CD4-positive, CD25-positive, alpha-beta regulatory T cell (primary cell): Measurements from ENCODE around the gene SLC2A13. TPM values are rescaled to one million over a fixed set of nuclear protein-coding genes. Genes with fewer than 3 reads are reported as not detected.
A peak's percentile ranks its signal among the peaks of the same experiment; 100 is the strongest.

ENCODE experiments used
- ATAC-seq, 2 donors: fragments of 150-1000 bp; cut with Tn5 transposase; one replicate each; pipeline ENCODE4 v1.10.0; 2021; ENCODE audit warnings: low read depth in 2 of 2, moderate number of reproducible peaks in 2 of 2, moderate library complexity in 1 of 2
- DNase-seq, 3 donors: peaks; one replicate each; pipeline versions ENCODE4 v3.0.0 to v3.0.0-alpha.2; 2012 to 2022; ENCODE audit warnings: mixed read lengths in 1 of 3
- H3K27ac ChIP-seq: one replicate; pipeline ENCODE4 v1.7.0; 2013; ENCODE audit warnings: mild to moderate bottlenecking, low read length; ENCODE audit not compliant: insufficient read depth, poor library complexity, severe bottlenecking
- H3K27me3 ChIP-seq: one replicate; pipeline ENCODE4 v1.7.0; 2013; ENCODE audit warnings: low read length; ENCODE audit not compliant: control insufficient read depth, insufficient read depth
- H3K36me3 ChIP-seq: one replicate; pipeline ENCODE4 v1.7.0; 2013; ENCODE audit warnings: mild to moderate bottlenecking, low read length, moderate library complexity; ENCODE audit not compliant: control insufficient read depth, insufficient read depth
- H3K4me1 ChIP-seq: 2 replicates; pipeline ENCODE4 v1.7.0; 2013; ENCODE audit warnings: mild to moderate bottlenecking, low read length; ENCODE audit not compliant: insufficient read depth, control insufficient read depth, poor library complexity, severe bottlenecking
- H3K4me3 ChIP-seq: one replicate; pipeline ENCODE4 v1.7.0; 2013; ENCODE audit warnings: low read depth, mild to moderate bottlenecking, low read length, moderate library complexity
- H3K9me3 ChIP-seq, 2 experiments: 1 replicate in 1 of 2; 2 replicates in 1 of 2; pipeline ENCODE4 v1.7.0; 2013; ENCODE audit warnings: low read length in 2 of 2, mild to moderate bottlenecking in 1 of 2, moderate library complexity in 1 of 2; ENCODE audit not compliant: control insufficient read depth in 2 of 2
- H3K27ac Mint-ChIP-seq, 3 donors: one replicate each; pipeline ENCODE4 v1.8.0; 2020 to 2022; ENCODE audit warnings: mild to moderate bottlenecking in 3 of 3, mixed read lengths in 3 of 3, moderate library complexity in 2 of 3
- H3K27me3 Mint-ChIP-seq: one replicate; pipeline ENCODE4 v1.8.0; 2022; ENCODE audit warnings: mild to moderate bottlenecking, mixed read lengths
- H3K36me3 Mint-ChIP-seq: one replicate; pipeline ENCODE4 v1.8.0; 2020; ENCODE audit warnings: mixed read lengths
- H3K4me1 Mint-ChIP-seq, 4 donors: one replicate each; pipeline ENCODE4 v1.8.0; 2020 to 2022; ENCODE audit warnings: mixed read lengths in 4 of 4, mild to moderate bottlenecking in 1 of 4
- H3K4me3 Mint-ChIP-seq, 4 donors: one replicate each; pipeline ENCODE4 v1.8.0; 2020 to 2022; ENCODE audit warnings: mild to moderate bottlenecking in 4 of 4, mixed read lengths in 4 of 4, moderate library complexity in 3 of 4
- H3K9me3 Mint-ChIP-seq, 7 donors: one replicate each; pipeline ENCODE4 v1.8.0; 2020 to 2022; ENCODE audit warnings: mixed read lengths in 7 of 7, mild to moderate bottlenecking in 3 of 7, moderate library complexity in 2 of 7
- polyA plus RNA-seq, 4 donors: library from polyadenylated mRNA; unstranded; fragments of 300-500 nt; fragmentation: Illumina TruSeq; gene quantifications; one replicate each; pipeline ENCODE4 v1.2.3, GENCODE V29; 2021
- total RNA-seq: library from RNA; stranded (reverse); gene quantifications from one replicate; pipeline ENCODE4 v1.2.3, GENCODE V29; 2022

Gene SLC2A13
- total RNA-seq (4.4 TPM), polyA plus RNA-seq (1 to 10 TPM in 3 of 4 donors, under 1 TPM in 1; 0.96 to 2.0 (median 1.8) TPM)

DNA sequence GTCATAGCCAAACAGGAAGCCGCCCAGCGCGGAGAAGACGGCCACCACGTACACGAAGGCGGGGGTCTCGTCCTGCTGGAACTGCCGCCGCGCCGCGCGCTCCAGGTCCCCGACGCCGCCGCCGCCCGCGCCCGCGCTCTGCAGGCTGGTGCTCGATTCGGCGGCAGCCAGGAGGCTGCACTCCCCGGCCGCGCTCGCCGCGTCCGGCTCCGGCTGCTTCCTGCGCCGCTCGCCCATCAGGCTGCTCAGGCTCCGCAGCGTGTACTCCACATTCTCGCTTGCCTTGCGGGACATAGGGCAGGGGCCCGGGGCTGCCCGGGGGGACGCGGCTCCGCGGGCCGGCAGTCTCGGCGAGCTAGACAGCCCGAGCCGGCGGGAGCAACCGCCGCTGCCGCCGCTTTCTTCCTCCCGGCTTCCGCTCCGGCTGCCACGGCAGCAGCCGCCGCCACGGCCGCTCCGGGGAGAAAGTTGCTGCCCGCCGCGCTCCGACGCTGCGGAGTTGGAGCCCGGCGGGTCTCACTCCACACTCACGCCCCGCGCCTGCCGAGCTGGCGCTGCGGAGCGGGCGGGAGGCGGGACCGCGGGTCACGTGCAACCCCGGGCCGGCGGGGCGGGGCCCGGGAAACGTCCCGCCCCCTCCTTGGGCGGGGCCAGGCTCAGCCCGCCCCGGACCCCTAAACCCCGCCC lies at the start of gene SLC2A13:
Gene SLC2A13, minus strand, starts transcription at position 567 of the 687 bp plus-strand sequence. Its CDS starts 273 bp downstream, at position 294.
- H3K27ac Mint-ChIP-seq = peak within 1 kb of the TSS; percentile 67 to 86 (median 82)
- peaks cover 0 to 2% (median 0%) of the 10 kb centered on the region in 7 donors for H3K9me3 Mint-ChIP-seq
- peaks cover 23% of the 10 kb centered on the region for H3K4me1 ChIP-seq
- peaks cover 24 to 50% (median 37%) of the 10 kb centered on the region in 4 donors for H3K4me1 Mint-ChIP-seq
- ATAC-seq (peak; percentile 86), DNase-seq (peak; percentile 70 to 77 (median 75))
- peak within 1 kb of the TSS; percentile 55 for H3K27ac ChIP-seq
- H3K27me3 Mint-ChIP-seq = peaks cover 33% of the 10 kb centered on the region
- H3K27me3 ChIP-seq = peaks cover 6% of the 10 kb centered on the region
- H3K4me3 Mint-ChIP-seq = peak within 1 kb of the TSS; percentile 89 to 93 (median 92)
- no peaks in the 10 kb centered on the region for H3K36me3 Mint-ChIP-seq
- H3K9me3 ChIP-seq = no peaks in the 10 kb centered on the region
- peak within 1 kb of the TSS; percentile 95 for H3K4me3 ChIP-seq
- no peaks in the 10 kb centered on the region for H3K36me3 ChIP-seq

DNA sequence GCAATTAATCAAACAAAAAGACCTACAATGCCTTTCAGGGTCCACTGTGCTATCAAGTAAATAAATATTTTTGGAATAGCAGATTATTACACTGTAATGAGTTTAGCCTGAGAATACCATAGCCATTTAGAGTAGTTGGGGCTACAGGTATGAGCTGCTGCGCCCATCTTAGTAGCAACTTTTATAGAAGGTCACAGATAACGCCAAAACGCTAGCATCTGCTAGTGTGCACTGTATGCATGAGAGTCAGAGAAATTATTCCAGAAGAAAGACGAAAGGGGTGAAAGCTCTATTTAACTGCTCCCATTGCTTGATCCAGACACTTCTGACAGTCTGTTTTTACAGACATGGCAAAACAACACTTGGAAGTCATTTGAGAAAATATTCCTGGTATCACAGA lies 48.5 kb upstream of the SLC2A13 start:
- ATAC-seq = no peak

DNA sequence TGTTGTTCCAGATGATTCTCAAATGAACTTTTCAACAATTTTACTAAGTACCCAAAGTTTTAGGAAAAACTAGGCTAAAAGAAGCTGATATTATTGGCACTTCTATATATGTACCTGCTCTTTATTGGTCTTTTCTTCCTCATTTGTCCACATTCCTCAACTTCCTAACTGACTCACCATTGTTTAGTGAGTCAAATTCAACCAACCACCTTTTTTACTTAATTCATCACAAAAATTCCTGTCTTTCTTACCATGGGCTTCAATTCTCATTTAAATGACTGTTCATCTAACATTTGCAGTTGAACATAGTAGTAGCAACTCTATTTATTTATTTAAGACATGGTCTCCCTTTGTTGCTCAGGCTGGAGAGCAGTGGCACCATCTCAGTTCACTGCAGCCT lies 47.6 kb upstream of the SLC2A13 start:
- ATAC-seq = no peak
- Histone ChIP-seq H3K9me3 (no peaks in the 10 kb centered on the region), H3K27ac (no peak overlapping the region), H3K36me3 (no peaks in the 10 kb centered on the region), H3K4me1 (no peaks in the 10 kb centered on the region), H3K27me3 (no peaks in the 10 kb centered on the region), H3K4me3 (no peak overlapping the region)
- H3K4me3 Mint-ChIP-seq = no peak overlapping the region
- DNase-seq = no peak
- no peak overlapping the region for H3K27ac Mint-ChIP-seq
- peaks cover 24% of the 10 kb centered on the region for H3K27me3 Mint-ChIP-seq
- H3K4me1 Mint-ChIP-seq = no peaks in the 10 kb centered on the region
- H3K36me3 Mint-ChIP-seq = no peaks in the 10 kb centered on the region
- H3K9me3 Mint-ChIP-seq = no peaks in the 10 kb centered on the region

More for the DNA sequence above, 48.5 kb upstream of the SLC2A13 start:
- DNase-seq = no peak
- no peaks in the 10 kb centered on the region for H3K27me3 ChIP-seq
- H3K36me3 ChIP-seq = no peaks in the 10 kb centered on the region
- Mint-ChIP-seq H3K36me3 (no peaks in the 10 kb centered on the region), H3K4me3 (no peak overlapping the region), H3K9me3 (no peaks in the 10 kb centered on the region), H3K27ac (no peak overlapping the region), H3K4me1 (no peaks in the 10 kb centered on the region), H3K27me3 (peaks cover 28% of the 10 kb centered on the region)
- no peak overlapping the region for H3K4me3 ChIP-seq
- no peaks in the 10 kb centered on the region for H3K4me1 ChIP-seq
- H3K9me3 ChIP-seq = no peaks in the 10 kb centered on the region
- no peak overlapping the region for H3K27ac ChIP-seq

DNA sequence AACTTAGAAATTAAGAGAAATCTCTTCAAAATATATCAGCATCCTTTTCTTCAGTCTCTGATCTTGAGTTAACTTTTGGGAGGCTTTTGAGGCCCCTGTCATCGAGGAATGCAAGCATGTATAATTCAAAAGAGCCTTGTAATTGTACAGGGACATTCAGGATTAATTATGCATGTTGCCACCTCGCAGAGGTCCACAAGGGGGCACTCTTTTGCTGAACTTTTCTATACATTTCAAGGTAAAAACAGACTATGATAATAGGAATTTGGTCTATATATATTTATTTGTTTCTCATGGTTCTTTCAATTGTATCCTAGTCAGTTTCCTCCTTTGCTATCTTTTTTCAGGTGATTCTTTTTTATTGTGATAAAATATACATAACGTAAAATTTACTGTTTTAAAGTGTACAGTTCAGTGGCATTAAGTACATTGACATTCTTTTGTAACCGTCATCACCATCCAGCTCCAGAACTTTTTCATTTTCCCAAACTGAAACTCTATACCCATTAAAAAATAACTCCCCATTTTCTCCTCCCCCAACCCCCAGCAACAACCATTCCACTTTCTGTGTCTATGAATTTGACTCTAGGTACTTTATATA lies 47.0 kb upstream of the SLC2A13 start:
- DNase-seq (peak; percentile 5 to 53 (median 21)), ATAC-seq (peak in 1 of 2 donors; percentile 59)
- Histone ChIP-seq H3K9me3 (no peaks in the 10 kb centered on the region), H3K4me3 (no peak overlapping the region), H3K4me1 (no peaks in the 10 kb centered on the region), H3K27me3 (no peaks in the 10 kb centered on the region), H3K27ac (no peak overlapping the region), H3K36me3 (no peaks in the 10 kb centered on the region)
- peaks cover 24% of the 10 kb centered on the region for H3K27me3 Mint-ChIP-seq
- H3K27ac Mint-ChIP-seq = no peak overlapping the region
- no peaks in the 10 kb centered on the region for H3K4me1 Mint-ChIP-seq
- no peaks in the 10 kb centered on the region for H3K36me3 Mint-ChIP-seq
- no peak overlapping the region for H3K4me3 Mint-ChIP-seq
- H3K9me3 Mint-ChIP-seq = no peaks in the 10 kb centered on the region

DNA sequence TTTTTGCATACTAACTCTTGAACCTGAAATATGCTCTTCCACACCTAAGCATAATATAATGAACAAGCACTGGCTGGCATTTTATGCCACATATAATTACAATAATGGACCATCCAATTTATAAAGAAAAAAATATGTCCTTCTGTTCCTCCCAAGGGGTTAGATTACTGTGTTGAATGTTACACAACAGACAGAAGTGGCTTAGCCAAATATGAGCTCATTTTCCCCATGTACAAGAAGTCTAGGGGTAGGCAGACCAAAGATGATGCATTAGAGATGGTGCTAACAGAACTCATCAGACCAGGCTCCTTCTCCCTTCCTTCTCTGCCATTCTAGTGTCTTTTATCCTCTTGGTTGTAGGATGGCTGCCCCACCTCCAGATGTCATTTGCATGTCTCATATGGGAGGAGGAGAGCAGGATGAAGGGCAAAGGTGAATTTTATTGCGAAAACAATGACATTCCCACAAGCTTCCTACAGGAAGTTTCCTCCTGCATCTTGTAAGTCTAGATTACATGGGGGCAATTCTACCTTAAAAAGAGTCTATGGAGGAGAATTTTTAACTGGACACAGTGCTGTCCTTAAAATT lies 43.9 kb upstream of the SLC2A13 start:
- Mint-ChIP-seq H3K4me1 (no peaks in the 10 kb centered on the region), H3K4me3 (no peak overlapping the region), H3K9me3 (no peaks in the 10 kb centered on the region), H3K27me3 (peaks cover 20% of the 10 kb centered on the region), H3K27ac (no peak overlapping the region), H3K36me3 (no peaks in the 10 kb centered on the region)
- Histone ChIP-seq H3K4me1 (no peaks in the 10 kb centered on the region), H3K4me3 (no peak overlapping the region), H3K36me3 (no peaks in the 10 kb centered on the region), H3K27me3 (no peaks in the 10 kb centered on the region), H3K9me3 (no peaks in the 10 kb centered on the region), H3K27ac (no peak overlapping the region)
- no peak for DNase-seq
- peak in 1 of 2 donors; percentile 17 for ATAC-seq

DNA sequence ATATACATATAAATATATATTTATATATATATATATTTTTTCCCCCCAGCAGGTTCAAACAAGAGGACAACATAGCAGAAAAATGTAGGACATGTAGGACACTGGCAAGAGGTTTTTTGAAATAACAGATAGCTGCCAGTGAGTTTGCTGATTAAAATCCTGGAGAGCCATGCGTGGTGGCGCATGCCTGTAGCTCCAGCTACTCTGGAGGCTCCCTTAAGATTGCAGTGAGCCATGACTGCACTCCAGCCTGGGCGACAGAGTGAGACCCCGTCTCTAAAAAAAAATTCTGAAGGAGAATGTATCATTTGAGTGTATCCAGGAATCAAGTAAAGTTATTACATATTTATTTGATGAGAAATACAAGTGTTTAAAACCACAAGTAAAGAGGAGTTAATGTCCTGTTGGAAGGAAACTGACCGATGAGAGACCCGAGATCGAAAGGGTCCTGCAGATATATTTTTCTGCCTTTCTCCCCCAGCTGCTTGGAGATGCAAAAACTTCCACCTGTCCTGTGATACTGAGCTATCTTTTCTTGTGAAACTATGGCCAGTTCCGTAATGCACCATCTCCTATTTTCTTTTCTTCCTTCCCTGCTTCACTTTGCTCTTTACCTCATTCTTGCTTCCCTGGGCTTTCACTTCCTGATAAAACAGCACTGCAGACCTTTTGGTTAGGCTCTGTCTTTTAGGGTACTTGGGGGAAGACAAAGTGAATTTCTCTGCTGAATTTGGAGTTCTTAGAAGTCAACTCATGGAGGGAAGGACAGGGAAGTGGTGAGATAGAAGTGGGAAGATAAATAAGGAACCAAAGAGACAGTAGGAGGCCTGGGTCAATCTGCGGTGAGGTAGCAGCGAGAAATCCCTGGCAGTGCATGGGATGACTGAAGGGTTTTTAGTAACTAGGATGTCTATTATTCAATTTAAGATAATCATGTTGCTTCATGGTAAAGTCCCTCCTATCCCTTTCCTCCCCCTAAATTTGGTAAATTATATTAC lies 41.2 kb upstream of the SLC2A13 start:
- Histone ChIP-seq H3K9me3 (no peaks in the 10 kb centered on the region), H3K27ac (no peak overlapping the region), H3K4me1 (no peaks in the 10 kb centered on the region), H3K36me3 (no peaks in the 10 kb centered on the region), H3K27me3 (no peaks in the 10 kb centered on the region), H3K4me3 (no peak overlapping the region)
- peaks cover 9% of the 10 kb centered on the region for H3K27me3 Mint-ChIP-seq
- DNase-seq (peak in 1 of 3 donors; percentile 36), ATAC-seq (no peak)
- no peaks in the 10 kb centered on the region for H3K9me3 Mint-ChIP-seq
- no peaks in the 10 kb centered on the region for H3K36me3 Mint-ChIP-seq
- H3K4me1 Mint-ChIP-seq = no peaks in the 10 kb centered on the region
- peak overlapping the region in 1 of 3 donors; percentile 6 for H3K27ac Mint-ChIP-seq
- H3K4me3 Mint-ChIP-seq = no peak overlapping the region

DNA sequence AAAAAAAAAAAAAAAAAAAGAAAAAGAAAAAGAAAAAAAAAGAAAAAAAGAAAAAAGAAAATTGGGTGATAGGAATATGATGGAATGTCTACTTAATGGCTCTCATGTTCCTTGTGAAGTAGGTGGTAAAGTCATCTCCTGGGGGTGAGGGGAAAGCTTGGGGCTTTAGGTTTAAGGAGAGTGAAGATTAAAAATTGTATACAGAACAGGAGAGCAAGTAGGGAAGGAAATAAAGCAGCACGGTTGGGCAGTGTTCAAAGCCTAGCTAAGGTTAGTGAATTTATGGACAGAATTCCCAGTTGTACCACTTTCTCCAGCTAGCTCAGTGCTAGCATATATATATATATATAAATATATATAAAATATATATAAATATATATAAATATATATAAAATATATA lies 40.0 kb upstream of the SLC2A13 start:
- no peaks in the 10 kb centered on the region for H3K4me1 Mint-ChIP-seq
- no peaks in the 10 kb centered on the region for H3K36me3 Mint-ChIP-seq
- Histone ChIP-seq H3K36me3 (no peaks in the 10 kb centered on the region), H3K4me3 (no peak overlapping the region), H3K4me1 (no peaks in the 10 kb centered on the region), H3K9me3 (no peaks in the 10 kb centered on the region), H3K27me3 (peaks cover 1% of the 10 kb centered on the region), H3K27ac (no peak overlapping the region)
- peaks cover 0 to 2% (median 0%) of the 10 kb centered on the region in 7 donors for H3K9me3 Mint-ChIP-seq
- peak in 1 of 3 donors; percentile 39 for DNase-seq
- H3K27me3 Mint-ChIP-seq = peaks cover 9% of the 10 kb centered on the region
- no peak for ATAC-seq
- no peak overlapping the region for H3K27ac Mint-ChIP-seq
- peak overlapping the region in 1 of 4 donors; percentile 38 for H3K4me3 Mint-ChIP-seq
